Endothelial cell of umbilical vein (primary cell): Measurements from ENCODE around the gene SOX15. TPM values are rescaled to one million over a fixed set of nuclear protein-coding genes. Genes with fewer than 3 reads are reported as not detected.

ENCODE experiments used
- BruUV-seq: library from RNA; stranded (reverse); fragments of 400-500 nt; replicated peaks from 2 replicates; lab custom pipeline; 2021; lab: Mats Ljungman, UMichigan
- CTCF ChIA-PET: fragments of 300-600, 350-600 bp; sonication (Branson Sonifier 250); formaldehyde crosslinking; loops from one replicate; lab custom pipeline; 2021; ENCODE audit warnings: antibody characterized with exemption, inconsistent platforms; lab: Charles Lee
- POLR2A ChIA-PET: fragments of 300-600, 350-600 bp; sonication (Branson Sonifier 250); formaldehyde crosslinking; loops from one replicate; lab custom pipeline; 2021; ENCODE audit warnings: antibody characterized with exemption, inconsistent platforms; lab: Charles Lee
- DNase-seq: peaks from one replicate; pipeline ENCODE4 v3.0.0-alpha.2; 2011; ENCODE audit warnings: low read depth, low spot score
- FAIRE-seq: peaks from 2 replicates; lab custom pipeline; 2011; peaks lifted over from hg19 to GRCh38; lab: Jason Lieb, UNC
- H2AFZ ChIP-seq: 2 replicates; pipeline ENCODE4 v1.6.0; 2012; ENCODE audit warnings: low read depth, low read length, control low read depth, inconsistent platforms
- H3K27ac ChIP-seq: 2 replicates; pipeline ENCODE4 v1.5.1; 2011; ENCODE audit warnings: low read depth, mild to moderate bottlenecking, control low read depth, low read length, moderate library complexity; ENCODE audit not compliant: insufficient read depth
- H3K27me3 ChIP-seq, 2 experiments: 2 replicates each; pipeline versions ENCODE4 v1.6.0 to v1.6.1; 2011; ENCODE audit warnings: low read length in 2 of 2, mixed read lengths in 1 of 2; ENCODE audit not compliant: control insufficient read depth in 2 of 2, insufficient read depth in 2 of 2
- H3K36me3 ChIP-seq, 2 experiments: 2 replicates in 1 of 2; 3 replicates in 1 of 2; pipeline ENCODE4 v1.5.1; 2011; ENCODE audit warnings: low read length in 2 of 2, mild to moderate bottlenecking in 1 of 2, moderate library complexity in 1 of 2; ENCODE audit not compliant: control insufficient read depth in 2 of 2, insufficient read depth in 2 of 2; ENCODE audit errors: extremely low read depth in 1 of 2
- H3K4me1 ChIP-seq: 3 replicates; pipeline ENCODE4 v1.5.1; 2011; ENCODE audit warnings: mild to moderate bottlenecking, low read length; ENCODE audit not compliant: control insufficient read depth, insufficient read depth; ENCODE audit errors: extremely low read depth
- H3K4me2 ChIP-seq: 2 replicates; pipeline ENCODE4 v1.6.1; 2011; ENCODE audit warnings: low read length, control low read depth, mixed read lengths; ENCODE audit not compliant: insufficient read depth
- H3K4me3 ChIP-seq, 3 experiments: fragments of 200-600 bp in 1 of 3; sonication (generic), shearing (Covaris generic) in 1 of 3; replicated peaks in 1 of 3; 2 replicates each; pipeline ENCODE4 v1.5.1; 2011 to 2016; ENCODE audit warnings: control low read depth in 3 of 3, low read length in 3 of 3, mild to moderate bottlenecking in 2 of 3, inconsistent platforms in 1 of 3, low read depth in 1 of 3, moderate library complexity in 1 of 3; ENCODE audit not compliant: insufficient read depth in 1 of 3
- H3K79me2 ChIP-seq: 2 replicates; pipeline ENCODE4 v1.6.0; 2012; ENCODE audit warnings: low read length, inconsistent platforms; ENCODE audit not compliant: control insufficient read depth, insufficient read depth
- H3K9ac ChIP-seq: replicated peaks from 2 replicates; pipeline ENCODE3; 2011; ENCODE audit warnings: low read length, control low read depth; ENCODE audit not compliant: insufficient read depth; ENCODE audit errors: extremely low read depth
- H3K9me1 ChIP-seq: replicated peaks from 3 replicates; pipeline ENCODE4 v1.6.0; 2011; ENCODE audit warnings: mild to moderate bottlenecking, low read length; ENCODE audit not compliant: control insufficient read depth, insufficient read depth; ENCODE audit errors: extremely low read depth
- H3K9me3 ChIP-seq: replicated peaks from 2 replicates; pipeline ENCODE4 v1.5.1; 2012; ENCODE audit warnings: low read length, inconsistent platforms; ENCODE audit not compliant: control insufficient read depth, insufficient read depth
- H4K20me1 ChIP-seq: replicated peaks from 2 replicates; pipeline ENCODE3; 2011; ENCODE audit warnings: mild to moderate bottlenecking, low read length; ENCODE audit not compliant: control insufficient read depth, insufficient read depth; ENCODE audit errors: extremely low read depth
- CTCF ChIP-seq, 2 donors: IDR thresholded peaks; 1 replicate in 1 of 2; 2 replicates in 1 of 2; pipeline ENCODE4 v1.5.1; 2011; ENCODE audit warnings: low read length in 2 of 2, mild to moderate bottlenecking in 2 of 2, moderate library complexity in 2 of 2, control low read depth in 1 of 2, inconsistent platforms in 1 of 2, low read depth in 1 of 2; ENCODE audit not compliant: insufficient read depth in 1 of 2; ENCODE audit errors: extremely low read depth in 1 of 2
- EZH2 ChIP-seq: IDR thresholded peaks from 2 replicates; pipeline ENCODE4 v1.6.1; 2012; ENCODE audit warnings: borderline replicate concordance, low read depth, mild to moderate bottlenecking, moderate library complexity, low read length, inconsistent platforms; ENCODE audit not compliant: severe bottlenecking
- FOS ChIP-seq: IDR thresholded peaks from 2 replicates; pipeline ENCODE4 v1.6.1; 2011; ENCODE audit warnings: mild to moderate bottlenecking, low read length, moderate library complexity, borderline replicate concordance; ENCODE audit not compliant: insufficient read depth
- GATA2 ChIP-seq: IDR thresholded peaks from 2 replicates; pipeline ENCODE4 v1.7.0; 2011; ENCODE audit warnings: low read depth, mild to moderate bottlenecking, moderate library complexity, mixed read lengths, low read length; ENCODE audit not compliant: insufficient read length, insufficient read depth
- JUN ChIP-seq: IDR thresholded peaks from 2 replicates; pipeline ENCODE4 v1.6.1; 2011; ENCODE audit warnings: borderline replicate concordance, low read depth; ENCODE audit not compliant: insufficient read length, insufficient read depth
- MAX ChIP-seq: IDR thresholded peaks from 2 replicates; pipeline ENCODE4 v1.6.1; 2011; ENCODE audit not compliant: insufficient read depth, insufficient read length
- MYC ChIP-seq: IDR thresholded peaks from one replicate; pipeline ENCODE4 v1.6.1; 2011; ENCODE audit warnings: mild to moderate bottlenecking, low read depth, low read length
- POLR2A ChIP-seq: IDR thresholded peaks from 2 replicates; pipeline ENCODE4 v1.6.1; 2012; ENCODE audit warnings: low read depth, mild to moderate bottlenecking, control low read depth, low read length
- POLR2AphosphoS5 ChIP-seq: IDR thresholded peaks from 2 replicates; pipeline ENCODE4 v1.6.1; 2012; ENCODE audit warnings: low read depth, mild to moderate bottlenecking, control low read depth, low read length, moderate library complexity; ENCODE audit not compliant: insufficient read depth
- dilution Hi-C: fragments of 300-500 bp; cut with MboI; formaldehyde crosslinking; loops from one replicate; pipeline ENCODE4 v1.15.0; 2019; ENCODE audit warnings: low sequenced_read_pairs; ENCODE audit not compliant: extremely low pct_ligation_motif_present
- intact Hi-C: fragments of 100-400 bp; cut with micrococcal nuclease; formaldehyde crosslinking; loops from one replicate; pipeline ENCODE4 v1.10.0; 2022
- polyA plus RNA-seq, 4 experiments: library from polyadenylated mRNA; depleted of rRNA in 3 of 4; stranded (reverse) in 3 of 4; unstranded in 1 of 4; fragments of >200 nt; gene quantifications; 2 replicates each; pipeline versions ENCODE4 v1.2.1 to v1.2.3, GENCODE V29; 2011 to 2012; ENCODE audit warnings: missing spikeins in 1 of 4
- total RNA-seq: library from RNA; stranded (reverse); gene quantifications from 2 replicates; pipeline ENCODE4 v1.2.3, GENCODE V29; 2021

SOX15 gene
- total and polyA plus RNA-seq, 2 donors (not counting 3 experiments of a cell fraction or from before 2014, with no cell fraction given): 0.26 to 0.46 TPM

GRCh38 chr17:7627250-7628121 is 37.6 kb upstream of the SOX15 start, which contains the start of gene SAT2:
TSS of gene SAT2 (minus strand) at chr17:7627821. CDS start at chr17:7627635, 186 bp downstream.
- intact Hi-C loops: loop anchor here (1.0 kb wide), 1 partner anchor 12 kb away; no protein-coding TSS in a partner anchor

GRCh38 chr17:7626956-7627249 is 37.0 kb upstream of the SOX15 start:
- dilution Hi-C loops (no loop called here), intact Hi-C loops (loop anchor here (1.0 kb wide), 1 partner anchor 12 kb away; no protein-coding TSS in a partner anchor)
- peak overlapping the region; percentile 73 for H3K9ac ChIP-seq
- H3K4me2 ChIP-seq: peak overlapping the region; percentile 61
- FAIRE-seq (no peak), DNase-seq (no peak)
- no peaks in the 10 kb centered on the region for H3K9me3 ChIP-seq
- H4K20me1 ChIP-seq: no peaks in the 10 kb centered on the region
- ChIA-PET CTCF (interaction anchor here (0.7 to 1.8 kb wide), 4 partner anchors 12 to 61 kb away, joined by 3 to 6 read pairs (median 3); partner anchors contain the start of gene TP53), POLR2A (interaction anchor here (1.8 kb wide), 1 partner anchor 12 kb away, joined by 8 read pairs; the partner anchor contains the start of gene FXR2)
- no peaks in the 10 kb centered on the region for H3K79me2 ChIP-seq
- peak overlapping the region; percentile 66 for H3K27ac ChIP-seq
- no peaks in the 10 kb centered on the region for H3K27me3 ChIP-seq
- H3K4me1 ChIP-seq: no peaks in the 10 kb centered on the region
- peaks cover 0 to 2% of the 10 kb centered on the region in 2 experiments for H3K36me3 ChIP-seq
- TF ChIP-seq FOS (no peak), MYC (no peak), POLR2AphosphoS5 (no peak), GATA2 (no peak), CTCF (IDR thresholded peaks at IDR 0.05; ENCODE audit: extremely low read depth in 1 of 2, insufficient read depth in 1 of 2, low read depth in 1 of 2, low read length in 2 of 2) (no peak), EZH2 (no peak), JUN (no peak), POLR2A (no peak), MAX (no peak)
- no TSS peak for BruUV-seq
- H3K4me3 ChIP-seq: peak overlapping the region; percentile 67 to 87 (median 81)
- H2AFZ ChIP-seq: peak overlapping the region; percentile 21
- H3K9me1 ChIP-seq: no peaks in the 10 kb centered on the region

More at GRCh38 chr17:7627250-7628121, 37.6 kb upstream of the SOX15 start, which contains the start of gene SAT2:
- POLR2A ChIA-PET: interaction anchor here (0.6 to 1.8 kb wide), 5 partner anchors 9 to 151 kb away, joined by 3 to 8 read pairs (median 3); partner anchors contain the start of gene FXR2
- dilution Hi-C loops: no loop called here
- peak within 1 kb of the TSS; percentile 66 for H3K27ac ChIP-seq
- peak within 1 kb of the TSS; percentile 67 to 87 (median 81) for H3K4me3 ChIP-seq
- H3K79me2 ChIP-seq: no peaks in the 10 kb centered on the region
- no peaks in the 10 kb centered on the region for H3K9me3 ChIP-seq
- DNase-seq (peak; percentile 92), FAIRE-seq (peak; percentile 98)
- no peaks in the 10 kb centered on the region for H4K20me1 ChIP-seq
- peak within 1 kb of the TSS; percentile 77 for H2AFZ ChIP-seq
- peak within 1 kb of the TSS; percentile 73 for H3K9ac ChIP-seq
- H3K27me3 ChIP-seq: no peaks in the 10 kb centered on the region
- H3K9me1 ChIP-seq: no peaks in the 10 kb centered on the region
- H3K4me2 ChIP-seq: peak within 1 kb of the TSS; percentile 61
- TF ChIP-seq POLR2A (peak; percentile 90), POLR2AphosphoS5 (peak; percentile 79), GATA2 (no peak)
- peaks cover 0 to 2% of the 10 kb centered on the region in 2 experiments for H3K36me3 ChIP-seq
- CTCF ChIA-PET: interaction anchor here (0.7 to 1.8 kb wide), 10 partner anchors 9 to 191 kb away, joined by 3 to 13 read pairs (median 4); partner anchors contain the start of genes DNAH2, FXR2, TP53 and WRAP53
- H3K4me1 ChIP-seq: no peaks in the 10 kb centered on the region
- BruUV-seq: no TSS peak
